Upper lobe of left lung (tissue), 4 donors: ENCODE data around the gene SUPT3H.

Source experiments
- POLR2A ChIP-seq, 4 donors: fragments of 450-650 bp; IDR thresholded peaks; one replicate each; pipeline ENCODE4 v1.5.1; 2016 to 2017; ENCODE audit warnings: antibody characterized with exemption in 4 of 4, mild to moderate bottlenecking in 2 of 4
- POLR2AphosphoS5 ChIP-seq, 2 donors: sonication (generic); formaldehyde crosslinking; IDR thresholded peaks; one replicate each; pipeline ENCODE4 v1.5.1; 2017; ENCODE audit warnings: antibody characterized with exemption in 2 of 2
- TF ChIP-seq, protein P1 (sequence below), 6 experiments: fragments of 450-650 bp in 4 of 6; fragments of 200-600 bp in 2 of 6; sonication (generic) in 2 of 6; IDR thresholded peaks; one replicate each; pipeline ENCODE4 v1.5.1; 2016 to 2019; ENCODE audit warnings: antibody characterized with exemption in 6 of 6

DNA sequence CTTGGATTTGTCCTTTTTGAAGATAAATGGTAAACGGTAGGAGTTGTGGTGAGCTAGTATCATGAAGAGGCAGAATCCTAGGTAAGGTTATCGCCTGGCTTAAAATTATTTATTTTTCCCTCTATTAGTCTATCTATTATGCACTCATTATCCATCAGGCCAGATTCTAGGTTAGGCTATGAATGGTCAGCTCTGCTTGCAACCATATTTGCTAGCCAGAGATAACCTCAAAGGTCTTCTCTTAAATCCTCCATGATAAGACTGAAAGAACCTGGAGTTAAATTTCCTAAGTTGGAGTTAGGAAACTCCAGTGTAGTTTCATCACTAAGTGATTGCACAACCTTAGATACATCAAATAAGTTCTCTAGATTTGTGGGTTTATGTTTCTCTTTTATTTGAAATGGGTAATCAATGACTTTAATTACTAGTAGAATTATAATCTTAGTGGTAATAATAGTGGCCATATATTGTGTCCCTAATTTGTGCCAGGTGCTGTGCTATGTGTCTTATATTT is 351.7 kb downstream of the SUPT3H start:
- TF ChIP-seq POLR2A (IDR thresholded peaks at IDR 0.05): no peak
- TF ChIP-seq, protein P1, sequence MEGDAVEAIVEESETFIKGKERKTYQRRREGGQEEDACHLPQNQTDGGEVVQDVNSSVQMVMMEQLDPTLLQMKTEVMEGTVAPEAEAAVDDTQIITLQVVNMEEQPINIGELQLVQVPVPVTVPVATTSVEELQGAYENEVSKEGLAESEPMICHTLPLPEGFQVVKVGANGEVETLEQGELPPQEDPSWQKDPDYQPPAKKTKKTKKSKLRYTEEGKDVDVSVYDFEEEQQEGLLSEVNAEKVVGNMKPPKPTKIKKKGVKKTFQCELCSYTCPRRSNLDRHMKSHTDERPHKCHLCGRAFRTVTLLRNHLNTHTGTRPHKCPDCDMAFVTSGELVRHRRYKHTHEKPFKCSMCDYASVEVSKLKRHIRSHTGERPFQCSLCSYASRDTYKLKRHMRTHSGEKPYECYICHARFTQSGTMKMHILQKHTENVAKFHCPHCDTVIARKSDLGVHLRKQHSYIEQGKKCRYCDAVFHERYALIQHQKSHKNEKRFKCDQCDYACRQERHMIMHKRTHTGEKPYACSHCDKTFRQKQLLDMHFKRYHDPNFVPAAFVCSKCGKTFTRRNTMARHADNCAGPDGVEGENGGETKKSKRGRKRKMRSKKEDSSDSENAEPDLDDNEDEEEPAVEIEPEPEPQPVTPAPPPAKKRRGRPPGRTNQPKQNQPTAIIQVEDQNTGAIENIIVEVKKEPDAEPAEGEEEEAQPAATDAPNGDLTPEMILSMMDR (IDR thresholded peaks at IDR 0.05): no peak
- TF ChIP-seq POLR2AphosphoS5 (IDR thresholded peaks at IDR 0.05): no peak
